HG02943 (cell line): ENCODE measurements around the gene SIL1.
"Not testable (repeated sequence)": the region's sequence is repeated elsewhere in the genome, so short reads cannot be mapped to it uniquely, and the experiment has no call there.

Experiments
- ATAC-seq: cut with Tn5 transposase; IDR thresholded peaks from one replicate; pipeline ENCODE4 v1.9.1; 2021; ENCODE audit warnings: mild to moderate bottlenecking, low read depth, moderate library complexity; ENCODE audit not compliant: unreplicated experiment

Gene SIL1

GRCh38 chr5:139205124-139205523, 7.0 kb upstream of the SIL1 start:
- ATAC-seq, result no peak

GRCh38 chr5:139204196-139204595, 6.0 kb upstream of the SIL1 start:
- no peak for ATAC-seq

GRCh38 chr5:139199321-139199720, 1.2 kb upstream of the SIL1 start:
- no peak for ATAC-seq

- no peak for ATAC-seq
Observed at GRCh38 chr5:139196296-139196956, 1.7 kb downstream of the SIL1 start.

- no peak for ATAC-seq
Observed at GRCh38 chr5:139194486-139194885, 3.7 kb downstream of the SIL1 start.

- no peak for ATAC-seq
Observed at GRCh38 chr5:139193928-139194327, 4.2 kb downstream of the SIL1 start.

GRCh38 chr5:139192906-139193305, 5.3 kb downstream of the SIL1 start:
- not testable (repeated sequence) for ATAC-seq

GRCh38 chr5:139191954-139192353, 6.2 kb downstream of the SIL1 start:
- not testable (repeated sequence) for ATAC-seq

GRCh38 chr5:139190125-139190524, 8.0 kb downstream of the SIL1 start:
- no peak for ATAC-seq

GRCh38 chr5:139188558-139189270, 9.5 kb downstream of the SIL1 start:
- no peak for ATAC-seq

GRCh38 chr5:139186752-139187326, 11.3 kb downstream of the SIL1 start:
- ATAC-seq, result no peak

- no peak for ATAC-seq
Observed at GRCh38 chr5:139186261-139186660, 11.9 kb downstream of the SIL1 start.

- no peak for ATAC-seq
Observed at GRCh38 chr5:139185589-139185988, 12.6 kb downstream of the SIL1 start.

- no peak for ATAC-seq
Observed at GRCh38 chr5:139183502-139183901, 14.7 kb downstream of the SIL1 start.

- ATAC-seq, result no peak
Observed at GRCh38 chr5:139182528-139183296, 15.5 kb downstream of the SIL1 start.

GRCh38 chr5:139181835-139182452, 16.2 kb downstream of the SIL1 start:
- no peak for ATAC-seq

GRCh38 chr5:139181322-139181730, 16.8 kb downstream of the SIL1 start:
- ATAC-seq, result no peak

GRCh38 chr5:139180850-139181249, 17.3 kb downstream of the SIL1 start:
- no peak for ATAC-seq

- not testable (repeated sequence) for ATAC-seq
Observed at GRCh38 chr5:139179778-139180513, 18.2 kb downstream of the SIL1 start.

- ATAC-seq, result no peak
Observed at GRCh38 chr5:139178935-139179334, 19.2 kb downstream of the SIL1 start.
